Spleen (tissue), 11 donors: ENCODE results near the gene FAHD2A. TPM values are rescaled to one million over a fixed set of nuclear protein-coding genes. Genes with fewer than 3 reads are reported as not detected.

Source experiments
- DNase-seq: peaks from one replicate; pipeline ENCODE4 v3.0.0-alpha.2; 2020
- H3K27ac ChIP-seq, 8 donors: fragments of 200-600 bp; sonication (generic) in 7 of 8; 1 replicate in 4 of 8; 2 replicates in 4 of 8; pipeline versions ENCODE4 v1.5.0 to v1.8.0; 2016 to 2021; ENCODE audit warnings: inconsistent platforms in 4 of 8, mild to moderate bottlenecking in 4 of 8, moderate library complexity in 1 of 8
- H3K27me3 ChIP-seq, 7 donors: fragments of 200-600 bp; sonication (generic) in 6 of 7; replicated peaks in 1 of 7; 1 replicate in 4 of 7; 2 replicates in 3 of 7; pipeline versions ENCODE4 v1.5.0 to v1.8.0; 2016 to 2021; ENCODE audit warnings: inconsistent platforms in 3 of 7, mild to moderate bottlenecking in 1 of 7
- H3K36me3 ChIP-seq, 6 donors: fragments of 200-600 bp; sonication (generic) in 5 of 6; 1 replicate in 4 of 6; 2 replicates in 2 of 6; pipeline versions ENCODE4 v1.5.0 to v1.8.0; 2016 to 2021; ENCODE audit warnings: inconsistent platforms in 2 of 6
- H3K4me1 ChIP-seq, 6 donors: fragments of 200-600 bp; sonication (generic) in 5 of 6; 1 replicate in 3 of 6; 2 replicates in 3 of 6; pipeline versions ENCODE4 v1.5.0 to v1.8.0; 2016 to 2021; ENCODE audit warnings: inconsistent platforms in 3 of 6
- H3K4me3 ChIP-seq, 8 donors: fragments of 200-600 bp; sonication (generic) in 7 of 8; 1 replicate in 4 of 8; 2 replicates in 4 of 8; pipeline versions ENCODE4 v1.5.0 to v1.8.0; 2016 to 2021; ENCODE audit warnings: inconsistent platforms in 4 of 8, mild to moderate bottlenecking in 4 of 8, moderate library complexity in 2 of 8
- H3K9me3 ChIP-seq, 8 donors: fragments of 200-600 bp; sonication (generic) in 7 of 8; 1 replicate in 4 of 8; 2 replicates in 4 of 8; pipeline versions ENCODE4 v1.5.0 to v1.8.0; 2016 to 2021; ENCODE audit warnings: inconsistent platforms in 4 of 8
- POLR2A ChIP-seq, 3 donors: fragments of 450-650 bp; IDR thresholded peaks; one replicate each; pipeline ENCODE4 v1.5.1; 2017; ENCODE audit warnings: antibody characterized with exemption in 3 of 3, mild to moderate bottlenecking in 1 of 3
- POLR2AphosphoS5 ChIP-seq, 3 donors: sonication (generic); formaldehyde crosslinking; IDR thresholded peaks; one replicate each; pipeline ENCODE4 v1.5.1; 2017; ENCODE audit warnings: antibody characterized with exemption in 3 of 3
- WGBS, 5 donors: extraction: QIAGEN DNeasy Blood & Tissue Kit in 3 of 5; methylation state at CpG; one replicate each; pipeline versions ENCODE4 v1.1.5 to v1.1.7; 2013 to 2018; 5-methylcytosine and 5-hydroxymethylcytosine counted together
- intact Hi-C: fragments of 100-400 bp; cut with DNase I; formaldehyde crosslinking; loops from one replicate; pipeline ENCODE4 v1.15.0; 2023; ENCODE audit warnings: low total_unique reads
- polyA plus RNA-seq, 3 donors: library from polyadenylated mRNA; stranded (reverse); fragments of 200-250 nt; gene quantifications; one replicate each; pipeline ENCODE4 v1.2.1, GENCODE V29; 2013
- total RNA-seq, 7 donors: library from RNA; depleted of rRNA in 3 of 7; stranded (reverse); fragments of >200 nt in 3 of 7; fragmentation: NEBNext Ultra II Directional in 4 of 7; extraction: Animal tissue kit (Norgen Biotek cat#: 25700) in 4 of 7; gene quantifications; one replicate each; pipeline versions ENCODE4 v1.1.0 to v1.2.1, GENCODE V29; 2016 to 2021
- TF ChIP-seq, protein P1 (sequence below), 11 experiments: fragments of 200-600 bp in 7 of 11; fragments of 450-650 bp in 4 of 11; sonication (generic) in 4 of 11; IDR thresholded peaks in 8 of 11; conservative IDR thresholded peaks in 3 of 11; 1 replicate in 7 of 11; 2 replicates in 4 of 11; pipeline versions ENCODE4 v1.4.0 to v1.8.0; 2016 to 2021; ENCODE audit warnings: antibody characterized with exemption in 11 of 11, inconsistent platforms in 4 of 11, mild to moderate bottlenecking in 1 of 11
- donor health status: healthy with polysubstance abuse.
- donor health status: DM: no; HTN: no; CAD: no; lungs with moderate emphysema.
- donor health status: DM: no; HTN: no; CAD: no.
- donor health status: Bipolar disorder and iron deficiency.
- donor health status: healthy.
- donor health status: DM: no; HTN: no; CAD: no.
- donor health status: DM: yes; HTN: yes; CAD: no.

FAHD2A gene
- total and polyA plus RNA-seq, 10 donors: 10.9 to 23.7 (median 17.5) TPM

DNA sequence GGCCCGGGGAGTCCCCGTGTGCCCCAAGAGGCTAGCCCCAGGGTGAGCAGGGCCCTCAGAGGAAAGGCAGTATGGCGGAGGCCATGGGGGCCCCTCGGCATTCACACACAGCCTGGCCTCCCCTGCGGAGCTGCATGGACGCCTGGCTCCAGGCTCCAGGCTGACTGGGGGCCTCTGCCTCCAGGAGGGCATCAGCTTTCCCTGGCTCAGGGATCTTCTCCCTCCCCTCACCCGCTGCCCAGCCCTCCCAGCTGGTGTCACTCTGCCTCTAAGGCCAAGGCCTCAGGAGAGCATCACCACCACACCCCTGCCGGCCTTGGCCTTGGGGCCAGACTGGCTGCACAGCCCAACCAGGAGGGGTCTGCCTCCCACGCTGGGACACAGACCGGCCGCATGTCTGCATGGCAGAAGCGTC lies 16.9 kb upstream of the FAHD2A start:
- 74 to 87% (median 81%) methylated on average over 8 to 12 of the region's 12 CpGs for WGBS, 5 donors
- intact Hi-C loops: no loop called here
- TF ChIP-seq, protein P1, sequence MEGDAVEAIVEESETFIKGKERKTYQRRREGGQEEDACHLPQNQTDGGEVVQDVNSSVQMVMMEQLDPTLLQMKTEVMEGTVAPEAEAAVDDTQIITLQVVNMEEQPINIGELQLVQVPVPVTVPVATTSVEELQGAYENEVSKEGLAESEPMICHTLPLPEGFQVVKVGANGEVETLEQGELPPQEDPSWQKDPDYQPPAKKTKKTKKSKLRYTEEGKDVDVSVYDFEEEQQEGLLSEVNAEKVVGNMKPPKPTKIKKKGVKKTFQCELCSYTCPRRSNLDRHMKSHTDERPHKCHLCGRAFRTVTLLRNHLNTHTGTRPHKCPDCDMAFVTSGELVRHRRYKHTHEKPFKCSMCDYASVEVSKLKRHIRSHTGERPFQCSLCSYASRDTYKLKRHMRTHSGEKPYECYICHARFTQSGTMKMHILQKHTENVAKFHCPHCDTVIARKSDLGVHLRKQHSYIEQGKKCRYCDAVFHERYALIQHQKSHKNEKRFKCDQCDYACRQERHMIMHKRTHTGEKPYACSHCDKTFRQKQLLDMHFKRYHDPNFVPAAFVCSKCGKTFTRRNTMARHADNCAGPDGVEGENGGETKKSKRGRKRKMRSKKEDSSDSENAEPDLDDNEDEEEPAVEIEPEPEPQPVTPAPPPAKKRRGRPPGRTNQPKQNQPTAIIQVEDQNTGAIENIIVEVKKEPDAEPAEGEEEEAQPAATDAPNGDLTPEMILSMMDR (IDR thresholded peaks at IDR 0.05 in 8 of 11, conservative IDR thresholded peaks at IDR 0.05 in 3 of 11): no peak
- peak in 1 of 3 donors; percentile 41 for TF ChIP-seq POLR2AphosphoS5 (IDR thresholded peaks at IDR 0.05)
- no peak overlapping the region for H3K4me3 ChIP-seq
- no peaks in the 10 kb centered on the region for H3K9me3 ChIP-seq
- peaks cover 0 to 42% (median 0%) of the 10 kb centered on the region in 7 donors for H3K27me3 ChIP-seq
- DNase-seq: no peak
- H3K36me3 ChIP-seq: no peaks in the 10 kb centered on the region
- H3K4me1 ChIP-seq: peaks cover 0 to 22% (median 8%) of the 10 kb centered on the region in 6 donors
- H3K27ac ChIP-seq: no peak overlapping the region

DNA sequence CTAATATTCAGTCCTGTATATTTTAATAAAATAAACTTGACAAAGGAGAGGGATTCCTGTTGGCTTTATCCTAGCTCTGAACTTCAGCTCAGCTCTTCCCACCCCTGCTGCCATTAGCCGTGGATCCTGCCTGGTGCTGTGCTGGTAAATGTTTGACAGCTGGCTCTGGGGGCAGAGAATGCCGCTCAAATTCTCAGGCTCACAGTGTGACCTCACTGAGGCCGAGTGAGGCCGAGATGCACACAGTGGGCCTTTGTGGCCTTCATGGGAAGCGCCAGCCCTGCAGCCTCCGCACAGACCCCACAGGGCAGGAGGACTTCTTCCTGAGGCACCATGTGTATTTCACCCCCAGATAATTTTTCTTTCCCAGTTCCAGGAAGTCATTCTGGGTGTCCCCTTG lies 16.5 kb upstream of the FAHD2A start:
- H3K4me3 ChIP-seq: no peak overlapping the region
- peaks cover 0 to 42% (median 0%) of the 10 kb centered on the region in 7 donors for H3K27me3 ChIP-seq
- intact Hi-C loops: no loop called here
- TF ChIP-seq POLR2AphosphoS5 (IDR thresholded peaks at IDR 0.05) (no peak), POLR2A (IDR thresholded peaks at IDR 0.05) (no peak)
- TF ChIP-seq, protein P1 (IDR thresholded peaks at IDR 0.05 in 8 of 11, conservative IDR thresholded peaks at IDR 0.05 in 3 of 11): no peak
- no peaks in the 10 kb centered on the region for H3K9me3 ChIP-seq
- peaks cover 0 to 22% (median 8%) of the 10 kb centered on the region in 6 donors for H3K4me1 ChIP-seq
- peak; percentile 36 for DNase-seq
- WGBS, 5 donors: 77 to 93% (median 84%) methylated on average over 6 of the region's 6 CpGs
- H3K36me3 ChIP-seq: no peaks in the 10 kb centered on the region
- H3K27ac ChIP-seq: no peak overlapping the region

DNA sequence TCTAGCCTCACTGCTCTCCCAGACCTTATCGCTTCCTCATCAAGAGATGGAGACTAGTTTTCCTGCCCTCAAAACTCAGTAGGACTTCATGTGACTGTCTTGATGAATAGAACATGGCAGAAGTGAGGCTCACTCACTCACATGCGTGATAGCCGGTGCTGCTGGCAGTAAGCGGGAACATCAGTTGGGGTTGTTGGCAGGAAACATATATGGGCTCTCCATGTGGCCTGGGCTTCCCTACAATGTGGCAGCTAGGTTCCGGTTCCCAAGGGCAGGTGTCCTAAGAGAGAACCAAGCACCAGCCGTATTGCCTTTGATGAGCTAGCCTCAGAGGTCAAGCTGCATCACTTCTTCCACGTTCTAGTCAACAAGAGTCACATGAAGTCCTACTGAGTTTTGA lies 15.2 kb upstream of the FAHD2A start:
- Histone ChIP-seq H3K36me3 (no peaks in the 10 kb centered on the region), H3K4me1 (peaks cover 0 to 26% (median 8%) of the 10 kb centered on the region in 6 donors), H3K27ac (no peak overlapping the region), H3K9me3 (no peaks in the 10 kb centered on the region), H3K27me3 (peaks cover 0 to 35% (median 0%) of the 10 kb centered on the region in 7 donors), H3K4me3 (no peak overlapping the region)
- DNase-seq: no peak
- 80 to 94% (median 90%) methylated on average over 7 of the region's 7 CpGs for WGBS, 5 donors
- no peak for TF ChIP-seq POLR2AphosphoS5 (IDR thresholded peaks at IDR 0.05)
- no peak for TF ChIP-seq POLR2A (IDR thresholded peaks at IDR 0.05)
- TF ChIP-seq, protein P1 (IDR thresholded peaks at IDR 0.05 in 8 of 11, conservative IDR thresholded peaks at IDR 0.05 in 3 of 11): no peak
- intact Hi-C loops: no loop called here

DNA sequence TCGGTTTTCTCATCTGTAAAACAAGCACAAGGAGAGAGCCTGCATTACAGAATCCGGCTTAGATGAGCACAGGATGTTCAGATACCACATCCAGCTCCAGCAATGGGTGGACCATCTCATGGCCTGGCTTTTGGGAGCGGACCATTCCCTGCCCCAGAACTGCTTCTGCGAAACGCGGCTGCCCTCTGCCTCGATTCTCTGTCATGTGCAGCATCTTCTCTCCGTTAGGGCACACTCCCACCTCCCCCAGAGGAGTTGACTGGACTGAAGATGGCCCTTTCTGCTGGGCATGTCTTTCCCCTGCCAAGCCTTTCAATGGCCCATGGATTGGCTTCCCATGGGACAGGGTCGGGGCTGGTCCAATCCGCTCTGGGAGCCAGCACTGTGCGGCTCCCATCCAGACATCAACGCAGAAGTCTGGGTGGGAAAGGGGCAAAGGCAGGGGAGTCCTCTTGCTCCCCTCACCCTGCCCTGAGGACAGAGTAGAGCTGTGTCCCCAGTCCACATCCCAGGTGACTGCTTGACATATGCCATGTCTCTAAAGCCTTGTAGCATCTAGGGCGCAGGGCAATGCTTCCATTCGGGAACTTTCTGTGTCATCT lies 14.3 kb upstream of the FAHD2A start:
- 82 to 93% (median 90%) methylated on average over 12 to 14 of the region's 14 CpGs for WGBS, 5 donors

More for the DNA sequence above, 14.3 kb upstream of the FAHD2A start:
- DNase-seq: peak; percentile 58
- peaks cover 0 to 27% (median 0%) of the 10 kb centered on the region in 7 donors for H3K27me3 ChIP-seq
- H3K4me1 ChIP-seq: peaks cover 0 to 26% (median 8%) of the 10 kb centered on the region in 6 donors
- no peak overlapping the region for H3K4me3 ChIP-seq
- H3K27ac ChIP-seq: no peak overlapping the region
- TF ChIP-seq POLR2AphosphoS5 (IDR thresholded peaks at IDR 0.05): no peak
- no peak for TF ChIP-seq POLR2A (IDR thresholded peaks at IDR 0.05)
- TF ChIP-seq, protein P1 (IDR thresholded peaks at IDR 0.05 in 8 of 11, conservative IDR thresholded peaks at IDR 0.05 in 3 of 11): no peak
- H3K36me3 ChIP-seq: no peaks in the 10 kb centered on the region
- intact Hi-C loops: no loop called here
- H3K9me3 ChIP-seq: no peaks in the 10 kb centered on the region
